Stimulated activated effector memory CD8-positive, alpha-beta T cell treated with anti-CD3 and anti-CD28 coated beads, Interleukin-12 subunit alpha, Interleukin-12 subunit beta, amount 100 ng/mL, for 72 hours (primary cell): ENCODE data around the gene KCNC1.

ENCODE experiments used
- ATAC-seq: fragments of 150-1000 bp; cut with Tn5 transposase; 2 replicates; pipeline ENCODE4 v1.10.0; 2021
- DNase-seq, 2 donors: peaks; one replicate each; pipeline ENCODE4 v3.0.0; 2021 to 2022; ENCODE audit warnings: low spot score in 2 of 2
- H3K27ac Mint-ChIP-seq: one replicate; pipeline ENCODE4 v1.8.0; 2022; ENCODE audit warnings: mild to moderate bottlenecking, mixed read lengths
- H3K36me3 Mint-ChIP-seq: one replicate; pipeline ENCODE4 v1.8.0; 2022; ENCODE audit warnings: mild to moderate bottlenecking, mixed read lengths
- H3K4me1 Mint-ChIP-seq: one replicate; pipeline ENCODE4 v1.8.0; 2022; ENCODE audit warnings: mixed read lengths
- H3K4me3 Mint-ChIP-seq: one replicate; pipeline ENCODE4 v1.8.0; 2022; ENCODE audit warnings: mild to moderate bottlenecking, mixed read lengths
- H3K9me3 Mint-ChIP-seq: one replicate; pipeline ENCODE4 v1.8.0; 2022; ENCODE audit warnings: mixed read lengths

The KCNC1 gene

DNA sequence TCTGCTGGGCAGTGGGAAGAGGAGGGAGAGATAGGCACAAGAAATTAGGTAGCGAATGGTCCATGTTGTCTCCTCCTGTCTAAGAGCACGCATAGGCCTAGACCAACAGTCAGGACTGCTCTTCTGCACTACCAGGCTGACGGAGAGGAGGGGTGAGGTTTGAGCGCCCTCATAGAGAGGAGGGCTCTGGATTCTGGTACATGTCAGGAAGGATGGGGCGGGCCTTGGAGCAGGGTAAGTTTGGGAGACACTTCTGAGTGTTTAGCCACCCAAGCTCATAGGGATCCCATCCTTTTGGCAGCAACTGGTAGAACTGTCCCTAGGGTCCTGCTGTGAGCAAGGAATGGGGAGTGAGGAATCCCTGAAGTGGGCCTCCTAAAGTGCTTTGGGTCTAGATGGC is 60.4 kb downstream of the KCNC1 start:
- no peak overlapping the region for H3K4me3 Mint-ChIP-seq
- ATAC-seq = no peak
- no peak for DNase-seq
- no peak overlapping the region for H3K27ac Mint-ChIP-seq
- H3K9me3 Mint-ChIP-seq = no peaks in the 10 kb centered on the region
- no peaks in the 10 kb centered on the region for H3K36me3 Mint-ChIP-seq
- no peaks in the 10 kb centered on the region for H3K4me1 Mint-ChIP-seq

DNA sequence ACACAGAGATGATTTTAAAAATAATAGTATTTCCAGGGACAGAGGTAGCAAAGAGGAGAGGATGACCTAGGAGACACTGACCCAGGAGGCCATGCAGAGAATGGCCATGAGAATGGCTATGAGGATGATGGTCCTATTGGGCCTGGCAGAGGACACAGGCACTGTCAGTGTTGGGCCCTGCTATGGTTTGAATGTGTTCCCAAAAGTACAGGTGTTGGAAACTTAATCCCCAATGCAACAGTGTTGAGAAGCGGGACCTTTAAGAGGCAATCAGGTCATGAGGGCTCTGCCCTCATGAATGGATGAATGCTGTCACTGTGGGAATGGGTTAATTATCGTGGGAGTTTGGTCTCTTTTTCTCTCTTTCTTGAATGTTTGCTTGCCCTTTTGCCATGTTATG is 61.6 kb downstream of the KCNC1 start:
- no peak overlapping the region for H3K27ac Mint-ChIP-seq
- no peak for DNase-seq
- H3K9me3 Mint-ChIP-seq = no peaks in the 10 kb centered on the region
- no peak overlapping the region for H3K4me3 Mint-ChIP-seq
- no peaks in the 10 kb centered on the region for H3K4me1 Mint-ChIP-seq
- no peak for ATAC-seq
- H3K36me3 Mint-ChIP-seq = no peaks in the 10 kb centered on the region

DNA sequence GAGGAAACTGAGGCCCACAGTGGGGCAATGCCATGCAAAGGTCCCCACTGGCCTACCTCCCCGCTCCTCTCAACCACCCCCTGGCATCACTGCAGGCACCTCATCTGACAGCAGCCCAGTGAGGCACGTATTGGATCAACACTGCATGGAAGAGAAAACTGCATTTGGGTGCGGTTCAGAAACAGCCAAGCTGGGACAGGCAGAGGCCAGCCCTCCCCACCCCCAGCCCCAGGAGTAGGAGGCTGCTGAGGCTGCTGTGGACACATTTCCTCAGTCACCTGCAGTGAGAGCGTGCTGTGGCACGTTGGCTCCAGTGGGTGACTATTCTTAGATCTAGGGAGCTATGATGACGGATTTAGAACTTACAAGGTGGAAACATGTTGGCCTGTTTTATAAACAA is 63.7 kb downstream of the KCNC1 start:
- H3K4me3 Mint-ChIP-seq = no peak overlapping the region
- H3K27ac Mint-ChIP-seq = no peak overlapping the region
- DNase-seq = no peak
- no peak for ATAC-seq
- H3K36me3 Mint-ChIP-seq = no peaks in the 10 kb centered on the region
- no peaks in the 10 kb centered on the region for H3K9me3 Mint-ChIP-seq
- no peaks in the 10 kb centered on the region for H3K4me1 Mint-ChIP-seq

DNA sequence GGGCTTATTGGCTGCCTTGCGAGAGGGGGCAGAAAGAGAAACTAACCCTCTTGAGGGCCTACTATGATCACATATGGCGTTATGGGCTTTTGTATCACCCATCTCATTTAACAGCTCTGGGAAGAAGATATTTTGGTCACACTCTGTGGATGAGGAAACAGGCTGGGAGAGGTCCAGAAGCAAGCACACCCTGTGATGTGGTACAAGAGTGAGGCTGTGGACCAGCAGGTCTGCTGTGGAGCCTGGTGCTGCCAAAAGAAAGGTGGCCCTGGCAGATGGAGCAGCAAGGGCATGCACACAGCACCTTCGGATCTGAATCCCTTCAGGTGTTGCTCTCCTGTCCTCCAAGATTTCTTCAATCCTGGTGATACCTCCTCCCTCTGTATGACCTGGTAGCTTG is 64.1 kb downstream of the KCNC1 start:
- Mint-ChIP-seq H3K4me3 (no peak overlapping the region), H3K4me1 (no peaks in the 10 kb centered on the region), H3K36me3 (no peaks in the 10 kb centered on the region), H3K9me3 (no peaks in the 10 kb centered on the region), H3K27ac (no peak overlapping the region)
- ATAC-seq (no peak), DNase-seq (no peak)

DNA sequence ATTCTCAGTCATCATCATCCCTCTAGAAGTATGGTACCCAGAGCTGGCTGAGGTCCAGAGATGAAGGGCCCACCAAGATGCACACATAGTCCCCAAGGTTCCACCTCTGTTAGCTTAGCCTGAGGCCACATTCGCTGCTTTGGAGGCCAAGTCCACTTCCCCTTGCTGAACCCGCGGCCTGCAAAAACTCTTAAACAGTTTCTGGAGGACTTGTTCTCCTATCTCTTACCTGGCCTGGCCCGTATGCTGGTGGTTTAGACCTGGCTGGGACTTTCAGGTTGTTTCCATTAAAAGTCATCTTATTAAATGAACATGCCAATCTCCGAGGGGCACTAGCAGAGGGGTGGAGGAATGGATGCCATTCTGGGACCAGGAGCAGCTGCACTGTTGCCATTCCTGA is 64.6 kb downstream of the KCNC1 start:
- H3K4me3 Mint-ChIP-seq = no peak overlapping the region
- no peak for DNase-seq
- no peaks in the 10 kb centered on the region for H3K36me3 Mint-ChIP-seq
- no peak for ATAC-seq
- no peak overlapping the region for H3K27ac Mint-ChIP-seq
- no peaks in the 10 kb centered on the region for H3K9me3 Mint-ChIP-seq
- no peaks in the 10 kb centered on the region for H3K4me1 Mint-ChIP-seq

DNA sequence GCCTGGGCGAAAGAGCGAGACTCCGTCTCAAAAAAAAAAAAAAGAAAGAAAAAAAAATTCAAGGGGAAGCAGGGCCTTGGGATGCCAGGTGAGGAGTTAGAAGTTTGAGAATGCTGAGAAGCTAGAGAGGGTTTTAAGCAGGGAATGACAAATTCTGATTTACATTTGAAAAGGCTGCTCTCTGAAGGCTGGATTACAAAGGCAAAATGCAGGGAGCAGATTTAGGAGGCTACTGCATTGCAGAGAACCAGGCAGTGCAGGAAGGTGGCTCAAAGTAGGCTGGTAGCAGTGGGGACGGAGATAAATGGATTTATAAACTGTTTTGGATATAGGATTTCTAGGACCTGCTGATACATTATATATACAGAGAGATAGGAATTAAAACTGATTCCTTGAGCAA is 66.6 kb downstream of the KCNC1 start:
- no peak for ATAC-seq
- no peak overlapping the region for H3K27ac Mint-ChIP-seq

DNA sequence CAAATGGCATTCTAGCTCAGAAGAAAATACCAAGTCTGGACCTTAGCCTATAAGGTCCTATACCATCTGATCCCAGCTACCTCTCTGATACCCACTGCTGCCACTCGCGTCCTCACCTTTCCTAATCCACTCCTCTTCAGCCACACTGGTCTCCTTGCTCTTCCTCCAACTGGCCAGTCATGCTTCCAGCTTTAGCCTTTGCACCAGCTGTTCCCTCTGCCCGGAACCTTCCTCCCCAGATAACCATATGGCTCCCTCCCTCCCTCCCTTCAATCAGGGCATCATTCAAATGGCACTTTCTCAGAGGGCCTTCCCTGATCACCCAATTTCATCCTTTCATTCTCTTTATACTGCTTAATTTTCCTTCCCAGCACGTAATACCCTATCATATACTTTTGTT is 67.9 kb downstream of the KCNC1 start:
- ATAC-seq (no peak), DNase-seq (no peak)
- H3K4me3 Mint-ChIP-seq = no peak overlapping the region
- H3K36me3 Mint-ChIP-seq = no peaks in the 10 kb centered on the region
- no peaks in the 10 kb centered on the region for H3K9me3 Mint-ChIP-seq
- no peak overlapping the region for H3K27ac Mint-ChIP-seq
- H3K4me1 Mint-ChIP-seq = no peaks in the 10 kb centered on the region

More for the DNA sequence above, 66.6 kb downstream of the KCNC1 start:
- no peaks in the 10 kb centered on the region for H3K36me3 Mint-ChIP-seq
- no peak for DNase-seq
- no peaks in the 10 kb centered on the region for H3K4me1 Mint-ChIP-seq
- H3K9me3 Mint-ChIP-seq = no peaks in the 10 kb centered on the region
- H3K4me3 Mint-ChIP-seq = no peak overlapping the region

DNA sequence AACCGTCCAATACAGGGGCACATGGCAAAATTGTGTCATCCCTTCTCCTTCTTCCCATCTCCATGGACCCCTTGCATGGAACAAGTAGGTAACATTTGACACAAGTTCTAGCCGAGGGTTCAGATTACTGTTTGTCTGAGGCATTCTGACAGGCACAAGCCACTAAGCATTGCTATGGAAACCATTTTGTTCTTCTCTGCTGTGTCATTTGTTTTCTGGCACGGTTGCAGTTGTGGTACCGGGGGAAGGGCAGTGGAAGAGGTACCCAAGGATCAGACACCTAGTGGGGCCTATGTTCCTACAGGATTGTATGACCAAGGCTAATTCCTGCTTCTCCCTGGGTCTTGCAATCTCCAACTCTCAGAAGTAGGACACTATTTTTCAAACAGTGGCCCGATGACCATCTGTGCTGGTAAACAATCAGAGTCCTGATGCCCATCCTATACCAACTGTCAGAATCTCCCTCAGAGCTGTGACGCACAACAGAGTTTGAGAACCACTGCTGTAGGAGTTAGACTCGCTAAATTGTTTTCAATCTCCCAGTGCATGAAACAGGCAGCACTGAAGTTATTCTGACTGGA is 69.3 kb downstream of the KCNC1 start:
- H3K27ac Mint-ChIP-seq = no peak overlapping the region
- DNase-seq (no peak), ATAC-seq (no peak)
- H3K4me1 Mint-ChIP-seq = no peaks in the 10 kb centered on the region
- H3K36me3 Mint-ChIP-seq = no peaks in the 10 kb centered on the region
- H3K9me3 Mint-ChIP-seq = peaks cover under 1% of the 10 kb centered on the region
- no peak overlapping the region for H3K4me3 Mint-ChIP-seq

DNA sequence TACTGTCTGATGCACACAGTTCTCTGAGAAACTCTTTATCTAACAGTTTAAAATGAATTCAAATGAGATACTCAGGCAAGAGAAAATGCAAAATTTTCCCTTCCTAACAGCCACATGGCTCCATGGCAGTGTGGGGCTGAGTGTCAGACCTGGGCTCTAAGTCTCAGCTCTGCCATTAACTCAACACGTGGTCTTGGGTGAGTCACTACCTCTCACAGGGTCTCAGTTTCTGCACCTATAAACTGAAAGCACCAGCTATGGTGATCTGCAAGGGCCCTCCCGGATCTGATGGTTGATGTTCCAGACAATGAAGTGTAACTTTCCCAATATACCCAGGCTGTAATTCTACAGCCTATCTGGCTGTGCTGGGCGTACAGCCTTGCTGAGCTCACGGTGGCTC is 70.5 kb downstream of the KCNC1 start:
- Mint-ChIP-seq H3K4me3 (no peak overlapping the region), H3K9me3 (peaks cover 2% of the 10 kb centered on the region), H3K36me3 (no peaks in the 10 kb centered on the region), H3K4me1 (no peaks in the 10 kb centered on the region), H3K27ac (no peak overlapping the region)
- no peak for DNase-seq
- peak; percentile 51 for ATAC-seq

DNA sequence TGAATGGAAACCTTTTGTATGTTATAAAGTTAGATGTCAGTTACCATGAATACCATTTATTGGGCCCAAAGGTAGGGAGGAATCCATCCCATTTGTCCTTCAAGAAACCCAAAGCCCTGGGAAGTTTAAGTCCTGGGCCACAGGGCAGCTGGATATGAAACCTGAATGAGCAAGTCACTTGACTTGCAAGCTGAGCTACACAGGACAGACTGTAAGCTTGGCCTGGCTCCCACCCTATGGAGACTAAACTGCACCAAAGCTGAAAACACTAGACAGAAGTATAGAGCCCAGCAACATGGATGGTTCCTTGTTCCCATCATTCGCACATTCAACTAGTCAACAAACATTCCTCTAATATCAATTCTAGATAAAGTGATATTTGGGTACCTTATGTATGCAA is 71.3 kb downstream of the KCNC1 start:
- no peaks in the 10 kb centered on the region for H3K36me3 Mint-ChIP-seq
- H3K4me1 Mint-ChIP-seq = no peaks in the 10 kb centered on the region
- no peak for DNase-seq
- no peak for ATAC-seq
- peaks cover 2% of the 10 kb centered on the region for H3K9me3 Mint-ChIP-seq
- no peak overlapping the region for H3K4me3 Mint-ChIP-seq
- no peak overlapping the region for H3K27ac Mint-ChIP-seq

DNA sequence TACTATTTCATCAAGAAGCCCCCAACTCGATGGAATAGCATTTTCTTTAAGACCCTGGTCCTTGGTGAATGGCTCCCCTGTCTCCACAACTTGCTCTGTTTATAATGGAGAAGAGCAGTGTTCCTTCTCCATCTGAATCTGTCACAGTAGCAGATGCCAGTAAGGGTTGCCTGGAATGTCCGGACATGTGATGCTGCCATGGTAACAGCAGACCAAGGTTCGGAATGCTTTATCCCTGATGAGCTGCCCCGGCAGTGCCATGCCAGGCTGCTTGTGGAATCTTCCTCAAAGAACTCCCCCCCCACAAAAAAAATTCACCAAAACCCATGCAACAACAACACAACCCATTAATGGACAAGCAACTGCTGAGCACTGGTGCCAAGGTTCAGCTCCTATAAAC is 72.5 kb downstream of the KCNC1 start:
- ATAC-seq = no peak
- Mint-ChIP-seq H3K9me3 (peaks cover 2% of the 10 kb centered on the region), H3K4me3 (no peak overlapping the region), H3K36me3 (no peaks in the 10 kb centered on the region), H3K4me1 (no peaks in the 10 kb centered on the region), H3K27ac (no peak overlapping the region)
- no peak for DNase-seq

DNA sequence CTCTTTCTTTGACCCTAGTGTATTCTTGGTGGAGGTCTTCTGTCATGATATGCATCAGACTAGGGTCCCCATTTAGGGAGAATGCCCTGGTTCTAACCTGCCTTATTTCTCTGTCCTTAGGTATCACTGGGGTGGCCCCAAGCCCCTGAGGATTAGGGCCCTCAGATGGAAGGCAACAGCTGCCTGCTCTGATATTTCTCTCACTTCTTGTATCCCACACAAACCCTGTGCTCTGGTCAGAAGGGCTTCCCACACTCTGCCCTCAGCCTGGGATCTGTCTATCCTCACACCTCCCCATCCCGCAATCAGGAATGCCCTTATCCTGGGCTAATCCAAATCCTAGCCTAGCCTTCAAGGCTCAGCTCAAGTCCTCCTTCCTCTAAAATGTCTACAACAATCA is 75.5 kb downstream of the KCNC1 start:
- no peak for ATAC-seq
- Mint-ChIP-seq H3K4me3 (no peak overlapping the region), H3K27ac (no peak overlapping the region), H3K4me1 (no peaks in the 10 kb centered on the region), H3K36me3 (no peaks in the 10 kb centered on the region), H3K9me3 (peaks cover 2% of the 10 kb centered on the region)
- no peak for DNase-seq

DNA sequence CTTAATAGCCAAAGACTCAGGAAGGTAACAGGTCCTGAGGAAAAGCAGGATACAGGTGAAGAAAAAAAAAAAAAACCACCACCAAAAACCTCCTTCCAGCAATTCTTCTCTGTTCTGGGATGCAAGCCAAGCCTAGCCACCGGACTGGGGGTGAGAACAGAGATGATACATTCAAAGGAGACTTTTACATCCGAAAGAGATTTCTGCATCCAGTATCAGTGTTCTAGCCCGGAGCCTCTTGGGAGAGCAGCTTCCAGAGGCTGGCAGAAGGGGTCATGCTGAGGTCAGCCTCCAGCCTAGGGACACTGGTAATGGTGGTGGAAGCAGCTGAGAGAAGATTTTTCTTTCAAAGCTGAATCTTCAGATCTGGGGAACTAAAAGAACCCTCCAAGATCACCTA is 76.2 kb downstream of the KCNC1 start:
- ATAC-seq = no peak
- no peak overlapping the region for H3K4me3 Mint-ChIP-seq
- no peak overlapping the region for H3K27ac Mint-ChIP-seq
- no peaks in the 10 kb centered on the region for H3K36me3 Mint-ChIP-seq
- H3K9me3 Mint-ChIP-seq = peaks cover 2% of the 10 kb centered on the region
- H3K4me1 Mint-ChIP-seq = no peaks in the 10 kb centered on the region
- no peak for DNase-seq

DNA sequence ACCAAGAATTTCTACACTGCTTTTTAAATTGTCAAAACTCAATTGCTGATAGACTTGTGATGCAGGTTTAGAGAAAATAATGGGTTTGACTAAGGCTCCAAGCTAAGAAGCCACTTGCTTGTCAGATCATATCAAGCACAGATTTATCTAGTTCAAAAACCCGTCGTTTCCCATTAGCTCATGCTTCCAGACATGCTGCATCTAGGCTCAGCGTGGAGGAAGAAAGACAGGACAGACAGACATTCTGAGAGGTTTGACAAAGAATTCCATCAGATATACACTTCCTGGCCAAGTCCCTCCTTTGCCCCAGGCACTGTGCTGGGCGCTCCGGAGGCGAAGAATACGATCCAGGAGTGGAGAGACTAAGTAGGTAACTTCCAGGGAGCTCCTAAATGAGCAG is 76.8 kb downstream of the KCNC1 start:
- Mint-ChIP-seq H3K9me3 (peaks cover 2% of the 10 kb centered on the region), H3K4me1 (no peaks in the 10 kb centered on the region), H3K4me3 (no peak overlapping the region), H3K27ac (no peak overlapping the region), H3K36me3 (no peaks in the 10 kb centered on the region)
- DNase-seq (no peak), ATAC-seq (no peak)

DNA sequence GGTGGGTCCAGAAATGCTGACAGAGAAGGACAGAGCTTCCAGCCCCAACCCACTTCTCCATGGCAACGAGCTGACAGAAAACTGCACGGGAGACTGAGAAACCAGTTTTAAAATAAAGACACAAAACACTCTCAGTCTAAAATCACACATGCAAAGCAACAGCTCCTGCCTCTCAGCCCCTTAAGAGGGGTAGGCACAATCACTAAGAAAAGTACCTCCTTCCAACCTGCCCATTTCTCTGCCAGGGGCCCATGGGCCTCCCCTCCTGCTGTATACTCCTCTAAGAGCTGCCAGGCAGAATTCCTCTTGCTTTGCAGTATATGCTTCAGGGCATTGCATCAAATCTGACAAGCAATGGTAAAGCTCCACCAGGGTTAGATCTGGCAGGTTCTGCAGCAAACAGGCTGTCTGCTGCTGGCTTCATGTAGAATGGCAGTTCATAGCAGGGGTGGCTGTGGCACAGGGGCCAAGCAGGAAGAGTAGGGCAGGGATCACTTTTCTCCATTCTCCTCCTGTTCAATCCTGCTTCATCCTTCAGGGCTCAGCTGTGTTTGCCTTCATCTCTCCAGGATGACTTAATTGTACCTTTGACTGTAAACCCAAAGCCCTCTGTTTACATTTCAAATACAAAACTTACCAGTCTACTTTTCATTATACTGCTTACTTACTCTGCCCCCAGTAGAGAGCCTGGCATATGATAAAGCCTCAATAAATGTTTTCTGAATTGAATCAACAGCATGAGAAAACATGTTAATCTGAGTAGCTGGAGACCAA is 77.7 kb downstream of the KCNC1 start:
- ATAC-seq (no peak), DNase-seq (no peak)
- no peaks in the 10 kb centered on the region for H3K4me1 Mint-ChIP-seq
- H3K36me3 Mint-ChIP-seq = no peaks in the 10 kb centered on the region
- H3K4me3 Mint-ChIP-seq = no peak overlapping the region
- H3K27ac Mint-ChIP-seq = no peak overlapping the region
- peaks cover 2% of the 10 kb centered on the region for H3K9me3 Mint-ChIP-seq

DNA sequence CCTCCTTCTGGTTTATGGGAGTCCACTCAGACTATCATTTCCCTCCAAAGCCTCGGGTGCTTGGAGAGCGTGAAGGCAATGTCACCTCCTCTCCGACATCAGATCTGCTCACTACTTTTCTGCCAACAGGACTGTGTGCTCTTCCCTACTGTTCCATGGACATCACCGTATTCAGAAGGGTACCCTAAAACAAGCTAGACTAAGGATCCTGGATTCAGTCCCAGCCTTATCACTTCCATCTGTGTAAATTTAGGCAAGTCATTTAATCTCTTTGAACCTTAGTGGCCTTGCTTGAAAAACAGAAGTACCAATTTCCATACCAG is 78.2 kb downstream of the KCNC1 start:
- Mint-ChIP-seq H3K36me3 (no peaks in the 10 kb centered on the region), H3K4me1 (no peaks in the 10 kb centered on the region), H3K9me3 (peaks cover 2% of the 10 kb centered on the region), H3K27ac (no peak overlapping the region), H3K4me3 (no peak overlapping the region)
- ATAC-seq (no peak), DNase-seq (no peak)
